Left lung (tissue), 10 donors: ENCODE measurements around the gene VILL. TPM values are rescaled to one million over a fixed set of nuclear protein-coding genes. Genes with fewer than 3 reads are reported as not detected.
A peak's percentile ranks its signal among the peaks of the same experiment; 100 is the strongest.

Experiments used
- ATAC-seq: fragments of 200-7000 bp; cut with Tn5 transposase; one replicate; pipeline ENCODE4 v1.9.1; 2020; ENCODE audit warnings: moderate library complexity
- DNase-seq, 4 donors: peaks; one replicate each; pipeline ENCODE4 v3.0.0-alpha.2; 2013 to 2020
- H3K27ac ChIP-seq, 2 donors: fragments of 200-600 bp; sonication (generic) in 1 of 2; one replicate each; pipeline versions ENCODE4 v1.5.0 to v1.8.0; 2020 to 2021
- H3K27me3 ChIP-seq, 2 donors: fragments of 200-600 bp; sonication (generic) in 1 of 2; one replicate each; pipeline versions ENCODE4 v1.5.0 to v1.8.0; 2020 to 2021
- H3K36me3 ChIP-seq, 2 donors: fragments of 200-600 bp; sonication (generic) in 1 of 2; one replicate each; pipeline versions ENCODE4 v1.5.0 to v1.8.0; 2020 to 2021
- H3K4me1 ChIP-seq, 2 donors: fragments of 200-600 bp; one replicate each; pipeline ENCODE4 v1.8.0; 2021
- H3K4me3 ChIP-seq, 2 donors: fragments of 200-600 bp; sonication (generic) in 1 of 2; one replicate each; pipeline versions ENCODE4 v1.5.0 to v1.8.0; 2020 to 2021; ENCODE audit warnings: mild to moderate bottlenecking in 1 of 2
- H3K9me3 ChIP-seq, 2 donors: fragments of 200-600 bp; sonication (generic) in 1 of 2; one replicate each; pipeline versions ENCODE4 v1.5.0 to v1.8.0; 2020 to 2021
- CTCF ChIP-seq, 2 donors: fragments of 200-600 bp; sonication (generic) in 1 of 2; IDR thresholded peaks; one replicate each; pipeline versions ENCODE4 v1.5.0 to v1.8.0; 2021; ENCODE audit warnings: antibody characterized with exemption in 2 of 2
- intact Hi-C, 2 donors: fragments of 100-400 bp; cut with DNase I; formaldehyde crosslinking; loops; one replicate each; pipeline versions ENCODE4 v1.11.2 to v1.14.2; 2022
- polyA plus RNA-seq, 6 donors: library from polyadenylated mRNA; unstranded; fragments of 120-200 nt; gene quantifications; one replicate each; pipeline ENCODE4 v1.2.1, GENCODE V29; 2013; ENCODE audit not compliant: insufficient read length in 6 of 6
- total RNA-seq, 2 donors: library from RNA; stranded (reverse); fragmentation: NEBNext Ultra II Directional; extraction: Animal tissue kit (Norgen Biotek cat#: 25700); gene quantifications; one replicate each; pipeline ENCODE4 v1.2.1, GENCODE V29; 2021
- donor health status: DM: no; HTN: yes; CAD: no.
- donor health status: DM: no; HTN: no; CAD: no.

The VILL gene
- total and polyA plus RNA-seq, 8 donors = 19.5 to 36.9 (median 25.1) TPM

DNA sequence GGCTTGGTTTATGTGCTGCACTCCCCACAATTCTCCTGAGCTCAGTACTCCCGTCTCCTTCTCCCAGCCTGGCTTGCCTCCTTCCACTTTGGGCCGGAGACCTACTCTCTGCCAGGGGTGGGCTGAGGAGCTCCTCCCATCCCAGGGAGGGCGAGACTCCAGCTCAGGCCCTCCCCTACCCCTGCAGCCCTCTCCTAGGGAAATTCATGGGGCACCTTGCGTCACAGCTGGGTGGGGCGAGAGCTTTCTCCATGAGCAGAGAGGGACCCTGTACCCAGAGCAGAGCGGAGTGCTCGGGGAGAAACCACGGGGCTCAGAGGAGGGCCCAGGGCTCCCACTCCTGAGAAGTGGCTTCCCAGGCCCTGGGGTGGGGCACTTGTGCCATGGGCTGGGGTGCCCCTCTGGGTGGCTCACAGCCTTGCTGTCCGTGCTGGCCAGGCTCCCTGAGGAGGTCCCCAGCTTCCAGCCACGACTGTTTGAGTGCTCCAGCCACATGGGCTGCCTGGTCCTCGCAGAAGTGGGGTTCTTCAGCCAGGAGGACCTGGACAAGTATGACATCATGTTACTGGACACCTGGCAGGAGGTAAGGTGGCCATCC, 13.3 kb downstream of the VILL start:
- Histone ChIP-seq H3K9me3 (no peaks in the 10 kb centered on the region), H3K27ac (peak overlapping the region in 1 of 2 donors; percentile 50), H3K36me3 (peaks cover 0 to 67% of the 10 kb centered on the region in 2 donors), H3K4me3 (no peak overlapping the region), H3K4me1 (peaks cover 5 to 25% of the 10 kb centered on the region in 2 donors), H3K27me3 (no peaks in the 10 kb centered on the region)
- intact Hi-C loops = no loop called here
- DNase-seq (no peak), ATAC-seq (no peak)
- no peak for TF ChIP-seq CTCF (IDR thresholded peaks at IDR 0.05)

DNA sequence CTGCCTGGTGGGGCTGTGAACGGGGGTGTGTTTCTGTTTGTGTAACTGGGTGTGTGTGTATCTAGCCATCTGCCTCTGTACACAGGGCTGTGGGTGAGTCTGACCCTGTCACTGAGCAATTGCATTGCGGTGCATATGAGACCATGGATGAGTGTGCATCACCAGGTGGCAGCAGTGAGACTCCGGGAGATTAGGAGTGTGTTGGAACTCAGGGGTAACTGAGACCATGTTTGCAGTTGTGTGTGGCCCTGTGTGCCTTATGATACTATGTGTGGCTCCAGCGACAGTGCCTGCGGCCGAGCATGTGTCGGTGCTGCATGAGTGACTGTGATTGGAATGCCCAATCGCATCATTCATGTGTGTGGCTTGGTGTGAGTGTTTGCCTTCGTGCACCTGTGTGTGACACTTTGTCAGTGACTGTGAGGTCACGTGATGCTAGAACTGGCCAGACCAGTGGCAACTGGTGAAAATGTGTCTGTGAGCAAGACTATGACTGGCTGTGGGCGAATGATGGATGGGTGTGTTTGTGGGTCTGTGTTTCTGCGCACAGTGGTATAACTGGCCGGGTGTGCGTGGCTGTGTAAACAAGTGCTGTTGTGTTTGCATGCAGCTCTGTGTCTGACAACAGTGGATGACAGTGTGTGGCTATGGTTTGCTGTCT, 14.0 kb downstream of the VILL start:
- peak in 2 of 4 donors; percentile 68 to 78 for DNase-seq
- Histone ChIP-seq H3K27me3 (no peaks in the 10 kb centered on the region), H3K4me3 (no peak overlapping the region), H3K9me3 (no peaks in the 10 kb centered on the region), H3K27ac (peak overlapping the region in 1 of 2 donors; percentile 50), H3K4me1 (peaks cover 5 to 21% of the 10 kb centered on the region in 2 donors), H3K36me3 (peaks cover 0 to 74% of the 10 kb centered on the region in 2 donors)
- intact Hi-C loops = no loop called here
- TF ChIP-seq CTCF (IDR thresholded peaks at IDR 0.05) = peak; percentile 62 to 69
- peak; percentile 86 for ATAC-seq

DNA sequence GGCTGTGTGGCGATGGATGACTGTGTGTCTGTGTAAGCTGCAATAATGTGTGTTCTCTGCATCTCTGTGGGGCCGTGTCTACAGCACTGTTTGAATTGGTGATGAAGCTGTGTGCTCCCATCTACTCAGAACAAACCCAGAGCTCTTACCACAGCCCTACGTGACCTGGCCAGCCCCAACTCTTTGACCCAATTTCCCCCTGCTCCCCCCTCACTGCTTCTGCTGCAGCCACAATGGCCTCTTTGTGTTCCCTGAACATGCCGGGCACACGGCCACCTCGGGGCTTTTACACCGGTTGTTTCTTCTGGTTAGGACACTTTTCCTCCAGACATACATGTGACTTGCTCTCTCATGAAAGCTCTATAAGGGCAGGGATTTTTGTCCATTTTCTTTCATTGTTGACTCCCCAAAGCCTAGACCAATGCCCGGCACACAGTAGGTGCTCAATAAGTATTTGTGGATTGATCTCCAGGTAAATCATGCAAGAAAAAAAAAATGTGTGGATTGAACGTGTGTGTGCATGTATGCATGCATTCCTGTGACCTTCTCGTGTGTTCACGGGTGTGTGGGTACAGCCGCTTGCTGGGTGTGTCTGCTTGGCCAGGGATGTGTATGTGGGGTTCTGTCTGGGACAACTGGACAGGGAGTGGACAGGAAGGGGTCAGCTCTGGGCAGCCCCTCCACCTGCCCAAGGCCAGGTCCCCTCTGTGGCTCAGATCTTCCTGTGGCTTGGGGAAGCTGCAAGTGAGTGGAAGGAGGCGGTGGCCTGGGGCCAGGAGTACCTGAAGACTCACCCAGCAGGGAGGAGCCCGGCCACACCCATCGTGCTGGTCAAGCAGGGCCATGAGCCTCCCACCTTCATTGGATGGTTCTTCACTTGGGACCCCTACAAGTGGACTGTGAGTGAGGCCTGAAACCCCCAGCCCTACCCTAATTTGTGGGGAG, 14.8 kb downstream of the VILL start:
- intact Hi-C loops = no loop called here
- TF ChIP-seq CTCF (IDR thresholded peaks at IDR 0.05) = no peak

GRCh38 chr3:38006031-38006430, 15.4 kb downstream of the VILL start:
- intact Hi-C loops = no loop called here
- no peak overlapping the region for H3K4me3 ChIP-seq
- peaks cover 0 to 81% of the 10 kb centered on the region in 2 donors for H3K36me3 ChIP-seq
- no peak for TF ChIP-seq CTCF (IDR thresholded peaks at IDR 0.05)
- H3K4me1 ChIP-seq = peaks cover 5 to 21% of the 10 kb centered on the region in 2 donors
- DNase-seq (no peak), ATAC-seq (no peak)
- H3K27me3 ChIP-seq = no peaks in the 10 kb centered on the region
- H3K27ac ChIP-seq = no peak overlapping the region
- H3K9me3 ChIP-seq = no peaks in the 10 kb centered on the region

More for the DNA sequence above, 14.8 kb downstream of the VILL start:
- H3K36me3 ChIP-seq = peaks cover 0 to 81% of the 10 kb centered on the region in 2 donors
- H3K4me1 ChIP-seq = peaks cover 5 to 21% of the 10 kb centered on the region in 2 donors
- no peak overlapping the region for H3K27ac ChIP-seq
- DNase-seq (peak in 1 of 4 donors; percentile 52), ATAC-seq (no peak)
- no peaks in the 10 kb centered on the region for H3K9me3 ChIP-seq
- H3K27me3 ChIP-seq = no peaks in the 10 kb centered on the region
- no peak overlapping the region for H3K4me3 ChIP-seq
